Epithelial cell of esophagus (primary cell): ENCODE measurements around the gene GAST.
"Not testable (repeated sequence)": the region's sequence is repeated elsewhere in the genome, so short reads cannot be mapped to it uniquely, and the experiment has no call there.

Source experiments
- DNase-seq: peaks from one replicate; pipeline ENCODE4 v3.0.0; 2010; ENCODE audit warnings: low read depth
- H3K4me3 ChIP-seq: 2 replicates; pipeline ENCODE4 v1.5.1; 2011; ENCODE audit warnings: mild to moderate bottlenecking, low read length, control low read depth
- TF ChIP-seq, protein P1 (sequence below): IDR thresholded peaks from 2 replicates; pipeline ENCODE4 v1.5.1; 2011; ENCODE audit warnings: low read depth, mild to moderate bottlenecking, low read length, control low read depth, inconsistent platforms; ENCODE audit not compliant: insufficient read depth; ENCODE audit errors: missing control alignments

The GAST gene

DNA sequence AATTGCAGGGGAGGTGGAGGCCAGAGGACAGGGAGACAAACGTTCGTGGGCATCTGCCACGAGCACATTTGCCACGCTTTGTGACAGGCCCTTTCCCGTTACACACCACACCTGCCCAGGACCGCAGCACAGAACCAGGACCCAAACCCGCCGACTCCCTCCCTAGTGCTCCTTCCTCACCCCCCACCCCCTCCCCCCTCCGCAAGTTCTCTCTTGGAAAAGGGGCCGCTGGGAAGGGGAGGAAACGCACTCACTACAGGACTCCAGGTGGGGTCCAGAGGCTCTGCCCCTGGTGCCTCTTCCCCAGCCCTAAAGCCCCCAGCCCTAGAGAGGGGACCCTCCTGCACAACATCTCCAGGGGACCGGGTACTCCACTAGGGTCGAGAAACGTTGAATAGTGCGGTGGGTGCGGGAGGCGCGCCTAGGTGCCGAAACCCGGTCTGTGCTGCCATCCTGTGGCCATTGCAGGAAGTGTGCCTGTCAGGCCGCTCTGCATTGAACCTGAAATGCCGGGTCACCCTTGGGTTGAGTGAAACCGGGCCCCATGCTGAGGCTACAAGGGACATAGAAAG is 45.3 kb upstream of the GAST start:
- peak overlapping the region; percentile 29 for H3K4me3 ChIP-seq
- peak; percentile 69 for DNase-seq
- TF ChIP-seq, protein P1, sequence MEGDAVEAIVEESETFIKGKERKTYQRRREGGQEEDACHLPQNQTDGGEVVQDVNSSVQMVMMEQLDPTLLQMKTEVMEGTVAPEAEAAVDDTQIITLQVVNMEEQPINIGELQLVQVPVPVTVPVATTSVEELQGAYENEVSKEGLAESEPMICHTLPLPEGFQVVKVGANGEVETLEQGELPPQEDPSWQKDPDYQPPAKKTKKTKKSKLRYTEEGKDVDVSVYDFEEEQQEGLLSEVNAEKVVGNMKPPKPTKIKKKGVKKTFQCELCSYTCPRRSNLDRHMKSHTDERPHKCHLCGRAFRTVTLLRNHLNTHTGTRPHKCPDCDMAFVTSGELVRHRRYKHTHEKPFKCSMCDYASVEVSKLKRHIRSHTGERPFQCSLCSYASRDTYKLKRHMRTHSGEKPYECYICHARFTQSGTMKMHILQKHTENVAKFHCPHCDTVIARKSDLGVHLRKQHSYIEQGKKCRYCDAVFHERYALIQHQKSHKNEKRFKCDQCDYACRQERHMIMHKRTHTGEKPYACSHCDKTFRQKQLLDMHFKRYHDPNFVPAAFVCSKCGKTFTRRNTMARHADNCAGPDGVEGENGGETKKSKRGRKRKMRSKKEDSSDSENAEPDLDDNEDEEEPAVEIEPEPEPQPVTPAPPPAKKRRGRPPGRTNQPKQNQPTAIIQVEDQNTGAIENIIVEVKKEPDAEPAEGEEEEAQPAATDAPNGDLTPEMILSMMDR = peak; percentile 92

DNA sequence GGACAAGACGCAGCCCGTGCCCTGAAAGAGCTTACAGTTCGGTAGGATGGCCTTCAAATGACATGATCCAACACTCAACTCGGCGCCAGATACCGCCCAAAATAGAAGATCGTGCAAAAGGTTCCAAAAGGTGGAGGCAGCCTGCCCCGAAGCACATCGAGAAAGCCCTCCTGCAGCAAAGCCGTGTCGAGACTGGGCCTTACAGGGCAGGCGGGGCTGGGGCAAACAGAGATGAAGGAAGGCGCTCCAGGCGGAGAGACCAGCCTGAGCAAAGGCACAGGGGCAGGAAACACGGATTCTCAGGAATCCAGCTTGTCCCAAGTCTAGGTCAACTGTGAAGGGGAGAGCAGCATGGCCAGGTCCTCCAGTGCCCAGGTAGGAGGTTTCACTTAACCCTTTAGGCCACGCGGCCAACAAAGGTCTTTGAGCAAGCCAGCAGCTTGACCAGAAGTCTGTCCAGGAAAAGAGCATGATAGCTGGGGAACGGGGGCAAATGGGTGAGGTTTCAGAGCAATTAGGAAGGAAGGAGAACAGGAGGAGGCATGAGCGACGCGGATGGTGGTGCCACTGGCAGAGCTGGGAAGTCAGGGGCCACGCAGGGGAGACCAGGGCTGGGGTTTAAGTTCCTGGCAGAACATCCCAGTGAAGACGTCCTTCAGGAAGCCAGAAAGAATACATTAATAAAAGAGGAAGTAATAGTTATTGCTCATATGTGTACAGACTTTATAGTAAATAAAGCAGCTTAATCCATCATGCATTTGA is 44.7 kb upstream of the GAST start:
- H3K4me3 ChIP-seq = no peak overlapping the region

DNA sequence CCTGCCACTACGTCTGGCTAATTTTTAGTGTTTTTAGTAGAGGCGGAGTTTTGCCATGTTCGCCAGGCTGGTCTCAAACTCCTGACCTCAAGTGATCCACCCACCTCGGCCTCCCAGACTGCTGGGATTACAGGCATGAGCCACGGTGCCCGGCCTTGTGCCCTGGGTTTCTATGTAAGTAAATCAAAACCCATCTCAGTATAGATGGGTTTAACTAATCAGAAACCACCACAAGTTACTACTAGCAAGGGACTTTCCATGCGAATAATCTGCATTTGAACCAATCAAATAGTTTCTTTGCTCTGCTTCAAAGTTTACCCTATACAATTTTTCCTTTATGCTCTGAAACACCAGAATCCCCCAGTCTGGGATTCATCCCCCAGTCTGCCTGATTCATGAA is 40.0 kb upstream of the GAST start:
- TF ChIP-seq, protein P1 = no peak
- H3K4me3 ChIP-seq = no peak overlapping the region
- no peak for DNase-seq

More for the DNA sequence above, 44.7 kb upstream of the GAST start:
- DNase-seq = no peak
- TF ChIP-seq, protein P1 = no peak

DNA sequence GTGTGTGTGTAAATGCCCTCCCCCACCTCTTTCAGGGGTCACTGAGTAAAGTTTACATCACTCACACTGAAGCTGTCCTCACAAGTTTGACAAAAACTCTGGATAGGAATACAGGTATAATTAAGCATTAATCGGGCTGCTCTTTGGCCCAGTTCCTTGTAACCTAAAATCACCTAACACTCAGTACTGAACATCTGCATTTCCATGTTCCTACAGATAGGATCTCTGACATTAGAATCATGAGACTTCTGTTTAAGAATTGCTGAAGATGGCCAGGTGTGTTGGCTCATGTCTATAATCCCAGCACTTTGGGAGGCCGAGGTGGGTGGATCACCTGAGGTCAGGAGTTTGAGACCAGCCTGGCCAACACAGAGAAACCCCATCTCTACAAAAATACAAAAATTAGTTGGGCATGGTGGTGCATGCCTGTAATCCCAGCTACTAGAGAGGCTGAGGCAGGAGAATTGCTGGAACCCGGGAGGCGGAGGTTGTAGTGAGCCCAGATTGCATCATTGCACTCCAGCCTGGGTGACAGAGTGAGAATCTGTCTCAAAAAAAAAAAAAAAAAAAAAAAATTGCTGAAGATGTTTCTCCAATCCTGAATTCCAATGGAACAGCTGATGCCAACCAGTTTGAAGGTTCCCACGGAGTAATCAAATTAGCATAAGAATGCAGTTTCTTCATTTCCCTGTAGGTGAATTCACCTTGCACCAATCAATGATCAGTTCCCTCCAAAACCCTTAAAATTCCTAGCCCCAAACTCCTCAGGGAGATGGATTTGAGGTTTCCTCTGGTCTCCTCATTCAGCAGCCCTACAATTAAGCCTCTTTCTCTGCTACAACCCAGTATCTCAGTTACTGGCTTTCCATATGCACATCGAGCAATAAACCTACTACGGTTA is 36.7 kb upstream of the GAST start:
- H3K4me3 ChIP-seq, DNase-seq: not testable (repeated sequence)

DNA sequence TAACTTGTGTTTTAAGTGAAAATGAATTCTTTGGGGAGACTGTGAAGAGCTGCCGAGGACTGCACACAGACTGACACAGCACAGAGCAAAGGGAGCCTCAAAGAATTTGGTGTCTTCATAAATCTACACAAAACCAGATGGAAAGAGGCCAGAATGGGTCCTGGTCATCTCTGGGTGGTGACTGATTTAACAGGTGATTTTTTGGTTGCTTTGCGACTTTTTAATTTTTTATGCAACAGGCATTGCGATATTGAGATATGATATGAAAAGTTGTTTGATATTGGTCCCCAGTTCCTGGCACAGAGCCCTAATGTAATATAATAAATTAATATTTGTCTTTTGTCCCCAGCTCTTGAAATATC is 36.1 kb upstream of the GAST start:
- TF ChIP-seq, protein P1 = no peak
- no peak overlapping the region for H3K4me3 ChIP-seq
- no peak for DNase-seq

DNA sequence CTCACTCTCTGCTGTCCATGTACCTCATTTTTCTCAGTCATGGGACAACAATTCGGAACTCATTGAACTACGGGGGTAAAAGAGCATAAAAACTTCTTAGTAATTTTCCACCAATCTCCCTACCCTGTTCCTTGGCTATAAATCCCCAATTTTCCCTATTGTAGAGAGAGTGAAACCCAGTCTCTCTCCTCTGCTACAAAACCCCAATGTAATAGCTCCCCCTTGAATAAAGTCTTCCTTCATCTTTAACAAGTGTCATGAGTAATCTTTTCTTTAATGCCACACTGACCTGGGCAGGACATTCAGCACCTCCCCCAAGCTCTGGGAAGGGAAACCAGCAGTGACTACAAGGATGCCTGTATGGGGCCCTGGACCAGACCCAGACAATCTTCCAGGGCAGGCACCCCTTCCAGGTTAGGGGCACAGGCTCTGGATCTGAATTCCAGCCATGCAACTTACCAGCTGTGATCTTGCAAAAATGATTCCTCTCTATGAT is 33.7 kb upstream of the GAST start:
- H3K4me3 ChIP-seq = no peak overlapping the region
- DNase-seq = peak; percentile 40
- TF ChIP-seq, protein P1 = no peak

DNA sequence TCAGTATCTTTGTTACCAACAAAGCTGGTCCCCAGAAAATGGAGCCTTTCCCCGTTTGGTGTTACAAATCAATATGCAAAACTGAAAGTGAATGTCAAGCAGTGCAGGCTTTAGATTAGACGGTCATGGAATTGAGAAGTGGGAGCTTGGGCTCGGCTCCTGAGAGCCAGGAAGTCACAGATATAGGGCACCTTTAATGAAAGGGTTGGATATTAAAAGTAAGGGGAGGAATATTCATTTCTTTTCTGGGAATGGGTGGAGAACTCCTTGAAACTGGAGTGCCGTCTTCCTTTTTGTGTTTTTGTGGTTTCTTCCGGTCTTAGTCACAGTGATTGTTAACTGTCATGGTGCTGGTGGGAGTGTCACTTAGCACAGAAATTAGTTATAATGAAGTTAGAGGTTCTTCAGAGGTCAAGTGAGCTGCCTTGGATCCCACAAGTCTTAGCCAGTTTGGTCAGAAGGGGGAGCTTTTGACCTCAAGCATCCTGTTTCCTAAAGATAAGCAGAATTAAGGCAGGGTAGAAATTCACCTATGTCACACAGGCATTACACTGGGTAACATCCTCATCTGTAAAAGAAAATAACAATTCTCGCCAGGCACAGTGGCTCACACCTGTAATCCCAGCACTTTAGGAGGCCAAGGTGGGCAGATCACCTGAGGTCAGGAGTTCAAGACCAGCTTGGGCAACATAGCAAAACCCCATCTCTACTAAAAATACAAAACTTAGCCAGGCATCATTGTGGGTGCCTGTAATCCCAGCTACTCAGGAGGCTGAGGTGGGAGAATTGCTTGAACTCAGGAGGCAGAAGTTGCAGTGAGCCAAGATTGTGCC is 33.0 kb upstream of the GAST start:
- TF ChIP-seq, protein P1 = peak; percentile 8
- peak; percentile 60 for DNase-seq
- H3K4me3 ChIP-seq = no peak overlapping the region
